Measurements from ENCODE around the gene VAPA. TPM values are rescaled to one million over a fixed set of nuclear protein-coding genes. Genes with fewer than 3 reads are reported as not detected.

Gene VAPA
- total RNA-seq, 2 experiments from 2014 or later = 152 to 159 TPM

- peaks cover 17% of the 10 kb centered on the region for H3K9me3 Mint-ChIP-seq
- ChIA-PET POLR2A (no interaction called here), CTCF (interaction anchor here (0.9 to 7.6 kb wide), 3 partner anchors 9 to 544 kb away, joined by 3 to 79 read pairs (median 3); no protein-coding TSS in a partner anchor)
- H3K36me3 Mint-ChIP-seq = peaks cover 2% of the 10 kb centered on the region
- DNase-seq = no peak
- H3K27ac Mint-ChIP-seq = no peak overlapping the region
- peaks cover 26% of the 10 kb centered on the region for H3K27me3 Mint-ChIP-seq
- intact Hi-C loops (cut with micrococcal nuclease) = no loop called here
- peaks cover 7% of the 10 kb centered on the region for H3K4me1 Mint-ChIP-seq (ENCODE audit: low read depth)
- H3K4me3 Mint-ChIP-seq = no peak overlapping the region
Measured at GRCh38 chr18:9973470-9973869, 59.7 kb downstream of the VAPA start.

DNA sequence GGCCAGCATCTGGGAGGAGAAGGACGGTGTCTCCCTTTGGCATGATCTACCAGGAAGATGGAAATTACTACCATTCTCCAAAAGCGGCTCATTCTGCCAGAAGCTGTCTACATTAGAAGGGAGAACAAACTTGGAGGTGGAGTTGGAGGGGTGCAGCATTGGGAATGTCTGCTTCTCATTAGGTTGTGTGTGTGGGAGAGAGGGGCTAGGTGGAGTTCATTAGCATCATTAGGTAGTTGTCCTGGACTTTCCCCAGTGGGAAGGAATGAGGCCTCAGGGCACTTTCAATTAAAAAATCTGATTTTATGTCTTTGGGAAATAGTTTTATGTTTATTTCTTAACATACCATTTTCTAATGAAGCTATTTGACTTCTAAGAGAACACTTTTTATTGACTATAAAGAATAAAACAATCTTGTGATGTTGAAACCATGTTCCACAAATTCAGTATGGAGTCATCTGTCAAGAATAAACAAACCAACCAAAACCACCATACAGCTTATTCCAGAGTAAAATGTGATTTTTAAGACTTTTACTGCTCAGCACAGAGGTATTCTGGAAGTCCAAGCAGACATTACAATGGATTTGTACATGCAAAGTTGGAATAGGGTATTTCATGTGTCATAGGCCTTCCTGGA lies 60.6 kb downstream of the VAPA start:
- Mint-ChIP-seq H3K4me3 (no peak overlapping the region), H3K27me3 (peaks cover 16% of the 10 kb centered on the region), H3K4me1 (ENCODE audit: low read depth) (peaks cover under 1% of the 10 kb centered on the region), H3K36me3 (peaks cover 2% of the 10 kb centered on the region), H3K27ac (no peak overlapping the region), H3K9me3 (peaks cover 17% of the 10 kb centered on the region)
- DNase-seq = no peak
- intact Hi-C loops (cut with micrococcal nuclease) = no loop called here
- CTCF ChIA-PET = interaction anchor here (7.6 kb wide), 1 partner anchor 544 kb away, joined by 79 read pairs; no protein-coding TSS in a partner anchor
- POLR2A ChIA-PET = no interaction called here

DNA sequence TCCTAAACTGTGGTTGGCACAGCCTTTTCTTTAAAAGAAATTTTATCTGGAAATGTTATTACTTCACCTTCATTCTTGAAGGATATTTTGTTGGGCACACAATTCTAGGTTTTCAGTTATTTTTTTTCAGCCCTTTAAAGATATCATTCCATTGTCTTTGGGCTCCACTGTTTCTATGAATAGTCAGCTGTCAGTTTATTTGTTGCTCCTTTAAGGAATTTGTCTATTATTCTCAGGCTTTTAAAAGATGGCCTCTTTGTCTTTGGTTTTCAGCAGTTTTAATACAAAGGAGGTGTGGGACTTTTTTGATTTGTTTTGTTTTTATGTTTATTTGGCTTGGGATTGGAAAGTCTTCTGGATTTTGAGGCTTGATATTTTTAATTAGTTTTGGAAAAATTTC lies 61.8 kb downstream of the VAPA start:
- CTCF ChIA-PET = no interaction called here
- POLR2A ChIA-PET = no interaction called here
- intact Hi-C loops (cut with micrococcal nuclease) = no loop called here

DNA sequence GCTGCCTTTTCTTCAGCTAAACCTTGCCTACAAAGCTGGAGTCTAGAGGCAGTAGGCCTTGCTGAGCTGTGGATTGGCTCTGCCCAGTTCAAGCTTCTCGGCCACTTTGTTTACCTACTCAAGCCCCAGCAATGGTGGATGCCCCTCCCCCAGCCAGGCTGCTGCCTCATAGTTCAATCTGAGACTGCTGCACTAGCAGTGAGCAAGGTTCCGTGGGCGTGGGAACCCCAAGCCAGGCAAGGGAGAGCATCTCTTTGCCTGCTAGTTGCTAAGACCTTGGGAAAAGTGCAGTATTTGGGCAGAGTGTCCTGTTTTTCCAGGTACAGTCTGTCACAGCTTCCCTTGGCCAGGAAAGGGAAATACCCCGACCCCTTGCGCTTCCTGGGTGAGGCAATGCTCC lies 68.9 kb downstream of the VAPA start:
- POLR2A ChIA-PET = no interaction called here
- intact Hi-C loops (cut with micrococcal nuclease) = no loop called here
- no peak for DNase-seq
- CTCF ChIA-PET = interaction anchor here (0.6 to 0.9 kb wide), 2 partner anchors 9 to 29 kb away, joined by 3 read pairs; no protein-coding TSS in a partner anchor
- Mint-ChIP-seq H3K27ac (no peak overlapping the region), H3K4me3 (no peak overlapping the region), H3K27me3 (peaks cover 2% of the 10 kb centered on the region), H3K9me3 (peaks cover 4% of the 10 kb centered on the region), H3K4me1 (ENCODE audit: low read depth) (no peaks in the 10 kb centered on the region), H3K36me3 (no peaks in the 10 kb centered on the region)

More for the DNA sequence above, 61.8 kb downstream of the VAPA start:
- Mint-ChIP-seq H3K4me1 (ENCODE audit: low read depth) (no peaks in the 10 kb centered on the region), H3K27ac (no peak overlapping the region), H3K27me3 (peaks cover 4% of the 10 kb centered on the region), H3K36me3 (peaks cover 2% of the 10 kb centered on the region), H3K9me3 (peaks cover 17% of the 10 kb centered on the region), H3K4me3 (no peak overlapping the region)
- DNase-seq = no peak

GRCh38 chr18:9984080-9984479 lies 70.3 kb downstream of the VAPA start:
- CTCF ChIA-PET = no interaction called here
- intact Hi-C loops (cut with micrococcal nuclease) = no loop called here

GRCh38 chr18:9985641-9986040 lies 71.8 kb downstream of the VAPA start:
- no peak overlapping the region for H3K4me3 Mint-ChIP-seq
- ChIA-PET CTCF (no interaction called here), POLR2A (no interaction called here)
- H3K36me3 Mint-ChIP-seq = no peaks in the 10 kb centered on the region
- H3K27me3 Mint-ChIP-seq = peaks cover 6% of the 10 kb centered on the region
- H3K9me3 Mint-ChIP-seq = no peaks in the 10 kb centered on the region
- DNase-seq = no peak
- intact Hi-C loops (cut with micrococcal nuclease) = no loop called here
- no peak overlapping the region for H3K27ac Mint-ChIP-seq
- H3K4me1 Mint-ChIP-seq (ENCODE audit: low read depth) = no peaks in the 10 kb centered on the region

More at GRCh38 chr18:9984080-9984479, 70.3 kb downstream of the VAPA start:
- Mint-ChIP-seq H3K9me3 (no peaks in the 10 kb centered on the region), H3K4me1 (ENCODE audit: low read depth) (no peaks in the 10 kb centered on the region), H3K27me3 (peaks cover 2% of the 10 kb centered on the region), H3K27ac (no peak overlapping the region), H3K36me3 (no peaks in the 10 kb centered on the region), H3K4me3 (no peak overlapping the region)
- DNase-seq = no peak
- POLR2A ChIA-PET = no interaction called here

DNA sequence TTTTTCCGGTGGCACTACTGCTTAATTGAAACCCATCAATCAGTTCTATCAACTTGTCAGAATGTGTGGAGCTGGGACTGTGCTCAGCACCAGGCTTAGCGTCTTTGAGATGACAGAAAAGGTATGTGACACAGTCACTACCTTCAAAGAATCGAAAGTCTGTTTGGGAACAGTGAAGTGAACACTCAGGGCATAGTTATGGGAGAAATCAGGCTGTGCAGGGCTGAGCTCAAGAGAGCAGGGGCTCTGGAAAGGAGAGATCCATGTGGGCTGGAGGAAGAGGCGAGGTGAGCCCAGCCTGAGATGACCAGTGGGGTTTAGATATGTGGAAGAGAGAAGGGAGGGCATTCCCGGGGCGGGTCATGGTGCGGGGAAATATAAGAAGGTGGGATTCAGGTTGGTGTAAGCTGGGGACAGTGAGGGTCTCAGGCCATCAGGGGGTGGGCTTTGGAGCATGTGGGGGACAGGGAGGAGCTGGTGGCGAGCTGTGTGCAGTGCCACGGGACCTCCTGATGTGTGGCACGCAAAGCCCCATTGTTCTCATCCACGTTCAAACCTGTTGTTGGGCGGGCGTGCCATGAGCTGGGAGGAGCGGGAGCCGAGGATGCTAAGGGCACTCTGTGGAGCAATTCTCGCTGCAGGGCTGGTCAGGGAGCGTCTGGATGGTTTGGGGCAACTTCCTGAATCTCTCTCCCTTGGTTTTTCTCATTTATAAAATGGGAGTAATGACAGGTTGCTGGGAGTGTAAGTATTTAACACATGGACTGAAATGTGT lies 72.5 kb downstream of the VAPA start:
- Mint-ChIP-seq H3K9me3 (no peaks in the 10 kb centered on the region), H3K36me3 (no peaks in the 10 kb centered on the region), H3K4me3 (no peak overlapping the region), H3K27me3 (peaks cover 11% of the 10 kb centered on the region), H3K27ac (no peak overlapping the region), H3K4me1 (ENCODE audit: low read depth) (no peaks in the 10 kb centered on the region)
- intact Hi-C loops (cut with micrococcal nuclease) = no loop called here
- CTCF ChIA-PET = no interaction called here
- no peak for DNase-seq
- POLR2A ChIA-PET = no interaction called here

DNA sequence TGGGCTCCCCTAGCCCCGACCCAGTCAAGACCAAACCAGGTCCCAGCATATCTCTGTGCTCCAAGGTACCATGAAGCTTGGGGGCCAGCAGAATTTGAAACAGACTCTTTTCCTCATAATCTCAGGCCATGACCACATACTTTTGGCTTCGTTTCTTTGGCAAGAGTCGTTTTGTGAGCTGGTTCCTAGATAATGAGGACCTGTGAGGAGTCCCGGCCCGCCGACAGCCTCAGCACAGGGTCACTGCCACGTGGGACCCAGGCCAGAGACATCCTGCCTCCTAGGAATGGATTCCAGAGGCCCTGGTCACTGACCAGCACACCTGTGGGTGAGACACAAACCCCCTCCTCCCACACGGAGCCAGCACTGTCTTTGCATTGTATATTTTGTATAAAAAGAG lies 73.5 kb downstream of the VAPA start:
- Mint-ChIP-seq H3K4me3 (no peak overlapping the region), H3K4me1 (ENCODE audit: low read depth) (no peaks in the 10 kb centered on the region), H3K27ac (no peak overlapping the region), H3K9me3 (no peaks in the 10 kb centered on the region), H3K27me3 (peaks cover 20% of the 10 kb centered on the region), H3K36me3 (no peaks in the 10 kb centered on the region)
- ChIA-PET POLR2A (no interaction called here), CTCF (no interaction called here)
- intact Hi-C loops (cut with micrococcal nuclease) = no loop called here
- no peak for DNase-seq

- POLR2A ChIA-PET = no interaction called here
- intact Hi-C loops (cut with micrococcal nuclease) = no loop called here
- H3K4me1 Mint-ChIP-seq (ENCODE audit: low read depth) = no peaks in the 10 kb centered on the region
- CTCF ChIA-PET = no interaction called here
- H3K27ac Mint-ChIP-seq = no peak overlapping the region
- no peaks in the 10 kb centered on the region for H3K9me3 Mint-ChIP-seq
- no peak overlapping the region for H3K4me3 Mint-ChIP-seq
- H3K27me3 Mint-ChIP-seq = peaks cover 22% of the 10 kb centered on the region
- H3K36me3 Mint-ChIP-seq = no peaks in the 10 kb centered on the region
- DNase-seq = no peak
Measured at GRCh38 chr18:9987931-9988330, 74.1 kb downstream of the VAPA start.

DNA sequence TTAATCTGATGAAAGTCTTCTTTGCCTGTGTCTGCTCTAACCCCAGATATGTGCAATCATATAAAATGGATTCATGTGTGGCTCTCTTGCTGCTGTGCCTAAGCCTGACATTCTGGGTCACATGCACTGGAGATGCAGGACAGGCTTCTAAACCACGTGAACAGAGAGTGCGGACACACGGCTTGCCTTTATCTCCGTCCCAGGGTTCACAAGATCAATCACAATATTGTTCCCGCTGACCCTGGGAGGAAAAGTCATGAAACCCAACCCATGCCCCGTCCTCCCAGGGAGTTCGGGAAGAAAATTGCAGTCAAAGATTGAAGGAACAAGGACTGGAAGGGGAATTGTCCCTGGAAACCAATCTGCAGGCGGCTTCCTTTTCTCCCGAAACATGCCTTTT lies 74.8 kb downstream of the VAPA start:
- H3K4me1 Mint-ChIP-seq (ENCODE audit: low read depth) = no peaks in the 10 kb centered on the region
- H3K9me3 Mint-ChIP-seq = no peaks in the 10 kb centered on the region
- no peaks in the 10 kb centered on the region for H3K36me3 Mint-ChIP-seq
- peaks cover 20% of the 10 kb centered on the region for H3K27me3 Mint-ChIP-seq
- no peak overlapping the region for H3K27ac Mint-ChIP-seq
- no peak for DNase-seq
- intact Hi-C loops (cut with micrococcal nuclease) = no loop called here
- POLR2A ChIA-PET = no interaction called here
- CTCF ChIA-PET = no interaction called here
- no peak overlapping the region for H3K4me3 Mint-ChIP-seq

GRCh38 chr18:9989481-9989880 lies 75.7 kb downstream of the VAPA start:
- DNase-seq = no peak
- Mint-ChIP-seq H3K4me1 (ENCODE audit: low read depth) (no peaks in the 10 kb centered on the region), H3K27ac (no peak overlapping the region), H3K4me3 (no peak overlapping the region), H3K9me3 (no peaks in the 10 kb centered on the region), H3K36me3 (no peaks in the 10 kb centered on the region), H3K27me3 (peaks cover 23% of the 10 kb centered on the region)
- ChIA-PET CTCF (no interaction called here), POLR2A (no interaction called here)
- intact Hi-C loops (cut with micrococcal nuclease) = no loop called here

- ChIA-PET POLR2A (no interaction called here), CTCF (no interaction called here)
- intact Hi-C loops (cut with micrococcal nuclease) = no loop called here
- peaks cover 23% of the 10 kb centered on the region for H3K27me3 Mint-ChIP-seq
- no peak for DNase-seq
- no peaks in the 10 kb centered on the region for H3K4me1 Mint-ChIP-seq (ENCODE audit: low read depth)
- no peak overlapping the region for H3K4me3 Mint-ChIP-seq
- no peak overlapping the region for H3K27ac Mint-ChIP-seq
- H3K36me3 Mint-ChIP-seq = no peaks in the 10 kb centered on the region
- H3K9me3 Mint-ChIP-seq = no peaks in the 10 kb centered on the region
Measured at GRCh38 chr18:9991011-9992000, 77.5 kb downstream of the VAPA start.
